NCI-H2171 treated with DMSO at 0.1 percent for 48 hours (cell line): ENCODE results near the gene TFR2.

Experiments
- DNase-seq: peaks from one replicate; lab custom pipeline; 2025; lab: John Stamatoyannopoulos, UW

The TFR2 gene

DNA sequence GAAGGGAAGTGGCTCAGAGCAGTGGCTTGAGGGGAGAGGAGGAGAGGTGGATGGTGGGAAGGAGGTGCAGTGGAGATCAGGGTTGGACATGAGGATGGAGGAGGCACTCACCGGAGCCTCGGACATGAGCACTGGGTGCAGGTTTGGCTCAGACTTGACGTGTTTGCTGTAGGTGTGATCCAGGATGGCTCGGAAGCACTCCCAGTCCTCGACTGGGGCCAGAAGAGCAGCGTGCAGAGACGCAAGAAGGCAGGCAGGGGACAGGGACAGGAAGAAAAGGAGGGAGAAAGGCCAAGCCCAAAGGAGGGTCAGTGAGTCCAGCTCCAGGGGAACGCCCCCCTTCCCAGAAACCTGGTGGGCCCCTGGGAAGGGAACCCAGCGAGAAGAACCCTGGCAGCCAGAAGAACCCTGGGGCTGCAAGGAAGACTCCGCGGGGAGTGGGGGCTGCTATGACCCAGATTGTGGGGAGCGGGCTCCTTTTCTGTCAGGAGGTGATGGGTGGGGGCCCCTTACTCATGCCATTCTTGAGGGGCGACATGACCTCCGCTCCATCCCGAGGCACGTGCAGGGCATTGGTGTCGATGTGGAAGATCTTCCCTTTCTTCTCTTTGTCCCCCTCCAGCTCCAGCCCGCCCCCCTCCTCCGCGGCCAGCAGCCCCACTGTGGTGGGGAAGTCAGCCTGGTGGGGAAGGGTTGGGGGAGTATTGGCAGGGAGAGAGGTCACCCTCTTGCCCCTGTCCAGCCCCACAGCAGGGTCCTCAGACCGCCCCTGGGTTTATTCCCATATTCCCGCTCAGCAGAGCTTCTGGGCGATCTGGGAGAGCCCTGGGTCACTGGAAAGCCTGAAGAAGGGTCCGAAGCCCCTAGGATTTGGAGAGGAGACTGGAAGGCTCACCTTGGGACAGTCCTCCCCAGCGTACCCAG, 13.8 kb upstream of the TFR2 start:
- no peak for DNase-seq

DNA sequence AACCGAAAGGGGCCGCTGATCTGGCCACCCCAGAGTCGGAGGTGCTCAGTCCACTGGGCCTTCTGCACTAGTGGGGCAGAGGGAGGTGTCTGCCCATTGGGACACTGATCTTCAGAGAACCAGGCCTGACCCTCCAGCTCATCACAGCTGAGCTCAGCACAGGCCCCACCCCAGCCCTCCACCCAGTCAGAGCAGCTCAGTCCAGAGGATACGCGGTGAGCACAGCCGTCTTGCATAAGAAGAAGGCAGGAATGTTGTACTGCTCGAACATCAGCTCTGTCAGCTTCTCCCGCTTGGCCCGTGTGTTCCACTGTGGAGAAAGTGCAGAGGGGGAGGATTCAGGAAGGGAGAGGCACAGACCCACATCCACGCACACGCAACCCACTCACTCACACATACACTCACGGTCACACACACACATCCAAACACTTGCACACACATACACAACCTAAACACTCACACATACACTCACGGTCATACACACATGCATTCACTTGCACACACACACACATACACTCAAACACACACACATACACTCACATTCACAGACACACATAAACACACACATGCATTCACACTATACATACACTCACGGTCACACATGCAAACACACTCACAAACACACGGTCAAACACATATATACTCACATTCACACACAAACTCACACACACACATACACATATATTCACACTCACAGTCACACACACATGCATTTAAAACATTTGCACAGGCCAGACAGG, 8.6 kb upstream of the TFR2 start:
- no peak for DNase-seq

DNA sequence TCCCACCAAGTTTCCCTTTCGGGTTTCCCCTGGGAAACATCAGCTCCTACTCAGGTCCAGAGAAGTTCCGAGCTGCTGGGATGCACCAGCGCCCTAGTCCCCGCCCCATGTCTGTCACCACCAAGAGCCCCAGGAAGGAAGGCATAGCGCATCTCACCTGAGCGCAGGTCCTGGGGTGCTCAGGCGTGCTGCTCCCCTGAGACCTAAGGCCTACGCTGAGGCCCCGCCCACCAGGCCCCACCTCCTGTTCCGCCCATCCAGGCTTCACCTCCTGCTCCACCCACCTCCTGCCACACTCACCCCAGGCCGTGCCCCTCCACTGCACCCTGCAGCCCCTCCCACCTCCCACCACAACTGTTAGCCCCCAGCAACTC, 1.2 kb upstream of the TFR2 start:
- peak; percentile 85 for DNase-seq

GRCh38 chr7:100641860-100642533, 645 bp upstream of the TFR2 start:
- no peak for DNase-seq

DNA sequence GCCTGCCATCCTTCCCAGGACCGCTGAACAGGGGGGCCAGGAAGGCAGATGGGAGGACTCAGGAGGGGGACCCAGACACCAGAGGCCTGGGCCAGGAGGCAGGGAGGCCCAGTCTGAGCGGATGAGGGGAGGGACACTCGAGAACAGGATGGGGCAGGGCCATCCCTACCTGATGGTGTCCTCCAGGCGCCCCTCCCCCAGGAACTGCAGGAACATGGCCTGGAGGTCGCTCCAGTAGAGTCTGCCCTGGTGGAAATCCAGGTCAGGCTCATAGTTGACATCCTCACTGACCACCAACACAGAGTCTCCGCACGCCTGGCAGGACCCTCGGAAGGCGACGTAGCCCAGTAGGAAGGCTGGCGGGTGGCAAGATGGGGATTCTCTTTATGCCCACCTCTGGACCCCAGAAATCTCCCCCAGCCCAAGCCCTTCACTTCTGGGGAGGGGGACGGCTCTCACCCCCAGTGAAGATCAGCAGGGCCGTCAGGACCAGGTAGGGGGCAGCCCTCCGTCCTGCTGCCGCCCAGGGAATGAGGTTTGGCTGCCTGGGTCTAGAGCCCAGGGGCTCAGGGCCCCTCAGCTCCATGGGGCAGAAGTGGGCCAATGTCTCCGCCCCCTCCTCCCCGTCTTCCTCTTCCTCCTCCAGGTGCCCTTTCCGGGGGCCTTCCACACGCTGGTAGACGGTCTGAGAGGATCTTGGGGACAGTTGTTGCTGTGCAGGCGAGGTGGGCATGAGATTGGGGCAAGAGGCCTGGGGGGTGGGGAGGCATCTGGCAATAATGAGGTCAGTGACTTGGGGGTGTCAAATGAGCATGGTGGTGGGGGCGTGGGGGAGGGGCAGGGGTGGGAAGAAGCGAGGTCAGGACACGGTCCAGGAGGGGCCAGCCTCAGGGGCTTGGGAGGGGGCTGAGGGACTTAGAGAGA, 573 bp downstream of the TFR2 start:
- DNase-seq: no peak

- no peak for DNase-seq
These were observed 1.3 kb downstream of the TFR2 start for GRCh38 chr7:100639995-100640516.

DNA sequence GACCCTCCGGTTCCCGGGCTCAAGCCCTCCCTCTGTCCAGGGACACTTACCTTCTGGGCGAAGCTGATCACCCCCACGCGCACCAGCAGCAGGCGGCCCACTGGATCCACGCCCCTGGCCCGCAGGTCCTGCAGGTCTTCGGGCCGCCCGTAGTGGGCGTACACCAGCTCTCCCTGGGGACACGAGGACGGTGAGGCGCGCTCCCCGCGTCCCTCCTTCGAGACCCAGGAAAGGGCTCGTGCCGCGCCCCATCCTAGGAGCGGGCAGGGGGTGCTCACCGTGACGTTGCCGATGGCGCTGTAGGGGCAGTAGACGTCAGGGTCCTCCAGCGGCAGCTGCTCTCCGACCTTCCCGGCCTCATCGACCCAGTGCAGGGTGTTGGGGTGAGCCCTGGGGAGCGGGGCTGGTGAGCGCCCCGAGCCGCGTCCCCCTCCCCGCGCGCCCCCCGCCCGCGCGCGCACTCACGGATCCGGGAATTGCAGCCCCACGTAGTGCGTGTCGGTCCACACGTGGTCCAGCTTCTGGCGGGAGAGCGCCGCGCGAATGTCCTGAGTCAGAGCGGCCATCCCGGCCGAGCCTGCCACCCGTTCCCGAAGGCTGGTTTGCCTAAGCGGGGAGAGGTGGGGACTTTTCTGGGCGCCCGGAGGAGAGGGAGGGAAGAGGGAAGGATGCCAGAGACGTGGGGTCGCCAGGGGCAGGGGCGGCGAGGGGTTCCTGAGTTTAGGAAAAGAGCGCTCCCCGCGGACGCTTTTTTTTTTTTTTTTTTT, 8.2 kb downstream of the TFR2 start:
- peak; percentile 71 for DNase-seq

- DNase-seq: no peak
These were observed 11.3 kb downstream of the TFR2 start for GRCh38 chr7:100630066-100630465.

DNA sequence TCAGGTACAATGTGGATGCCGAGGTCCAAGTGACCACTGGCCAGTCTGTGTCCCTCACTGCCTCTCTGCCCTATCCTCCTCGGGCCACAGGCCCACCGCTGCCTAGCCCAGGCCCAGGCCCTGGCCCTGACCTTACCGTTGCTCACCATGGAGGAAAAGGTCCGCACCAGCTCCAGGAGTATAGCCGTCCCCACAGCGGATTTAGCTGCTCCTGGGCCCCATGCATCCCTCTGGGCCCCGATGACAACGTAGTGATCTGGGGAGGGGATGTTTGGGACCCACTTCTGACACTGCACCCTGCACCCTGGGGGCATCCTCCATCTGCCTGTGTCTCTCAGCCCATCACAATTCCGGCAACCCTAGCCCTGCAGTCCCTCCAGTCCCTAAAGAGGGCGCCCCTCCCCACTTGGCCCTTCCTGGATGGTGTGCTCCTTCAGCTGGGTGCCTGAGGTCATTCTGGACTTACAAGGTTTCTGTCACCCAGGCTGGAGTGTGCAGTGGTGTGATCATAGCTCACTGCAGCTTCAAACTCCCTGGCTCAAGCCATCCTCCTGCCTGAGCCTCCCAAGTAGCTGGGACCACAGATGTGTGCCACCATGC, 12.1 kb downstream of the TFR2 start:
- DNase-seq: no peak

- no peak for DNase-seq
These were observed 14.2 kb downstream of the TFR2 start for GRCh38 chr7:100627238-100627549.

DNA sequence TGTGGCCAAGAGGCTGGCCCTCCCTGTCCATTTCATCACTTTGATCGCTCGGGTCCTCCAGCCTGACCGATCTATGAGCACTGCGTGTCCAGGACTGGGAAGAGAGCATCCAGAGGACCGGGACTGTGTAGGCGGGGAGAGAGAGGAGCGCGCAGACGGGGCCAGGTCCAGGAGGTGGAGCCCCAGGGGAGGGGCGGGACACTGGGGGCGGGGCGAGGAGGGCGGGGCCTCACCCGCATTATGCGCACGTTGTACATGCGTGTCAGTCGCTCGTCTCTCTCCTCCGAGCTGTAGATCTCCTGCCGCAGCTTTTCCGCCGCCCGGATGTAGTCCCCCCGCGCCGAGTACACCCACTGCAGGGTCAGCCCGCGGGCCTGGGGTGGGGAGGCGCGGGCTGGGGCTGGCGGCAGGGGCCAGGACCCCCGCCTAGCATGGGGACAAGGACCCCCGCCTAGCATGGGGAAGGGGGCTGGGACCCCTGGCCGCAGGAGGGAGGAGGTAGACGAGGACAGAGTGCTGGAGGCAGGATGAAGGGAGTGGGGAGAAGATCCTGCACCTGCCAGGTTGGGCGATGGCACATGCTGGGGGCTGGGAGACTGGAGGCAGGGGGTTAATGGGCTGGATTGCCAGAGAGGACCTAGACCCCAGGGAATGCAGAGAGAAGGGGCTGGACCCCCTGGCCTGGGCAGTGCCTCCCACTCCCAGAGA, 14.7 kb downstream of the TFR2 start:
- DNase-seq: no peak

DNA sequence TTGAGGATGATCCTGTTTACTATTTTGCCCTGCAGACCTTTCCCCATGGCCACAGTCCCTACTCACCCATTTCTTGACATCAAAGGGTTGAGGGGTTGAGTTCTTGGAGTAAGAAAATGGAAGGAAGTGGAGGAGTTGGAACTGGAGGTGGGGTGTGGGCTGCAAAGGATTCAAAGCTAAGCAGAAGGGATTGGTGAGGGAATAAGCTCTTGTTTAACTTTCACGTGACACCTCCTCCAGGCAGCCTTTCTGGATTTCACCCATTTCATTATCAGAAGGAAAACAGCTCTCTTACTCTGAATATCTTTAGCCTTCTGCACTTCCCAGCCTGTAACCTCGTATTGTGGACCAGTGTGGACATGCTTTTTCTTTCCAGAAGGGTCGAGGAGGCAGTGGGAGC, 15.3 kb downstream of the TFR2 start:
- no peak for DNase-seq

GRCh38 chr7:100623951-100624824, 17.2 kb downstream of the TFR2 start:
- DNase-seq: no peak

DNA sequence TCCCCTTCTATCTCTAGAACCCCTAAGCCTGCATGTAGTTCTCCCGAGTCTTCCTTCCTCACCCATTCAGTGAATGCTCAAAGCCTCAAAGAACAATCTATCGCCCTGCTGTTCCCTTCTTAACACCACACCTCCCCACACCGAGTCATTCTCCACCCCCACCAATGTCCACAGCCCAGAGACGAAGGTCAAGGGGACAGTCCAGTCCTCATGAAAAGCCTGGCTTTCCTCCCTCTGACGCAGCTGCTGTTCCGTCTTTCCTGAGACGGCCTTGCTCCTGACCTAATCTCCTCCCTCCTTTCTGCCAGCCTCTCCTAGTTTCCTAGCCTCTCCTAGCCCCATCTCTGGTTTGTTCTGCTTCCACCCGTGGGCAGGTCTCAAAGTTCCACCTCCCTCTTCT, 19.8 kb downstream of the TFR2 start:
- DNase-seq: no peak

GRCh38 chr7:100620804-100621203, 20.5 kb downstream of the TFR2 start:
- no peak for DNase-seq

GRCh38 chr7:100620239-100620638, 21.1 kb downstream of the TFR2 start:
- no peak for DNase-seq

- DNase-seq: no peak
These were observed 27.0 kb downstream of the TFR2 start for GRCh38 chr7:100614308-100614861.

- DNase-seq: no peak
These were observed 27.8 kb downstream of the TFR2 start for GRCh38 chr7:100613412-100614175.
